ENCODE results near the gene AXIN2. TPM values are rescaled to one million over a fixed set of nuclear protein-coding genes. Genes with fewer than 3 reads are reported as not detected.

The AXIN2 gene
- total RNA-seq, 1 experiment from 2014 or later, result 2.4 TPM

- Histone ChIP-seq H3K36me3 (ENCODE audit: control insufficient read depth, insufficient read depth, low read length) (no peaks in the 10 kb centered on the region), H3K4me1 (ENCODE audit: control insufficient read depth, insufficient read depth, low read length) (no peaks in the 10 kb centered on the region; the same call in 1 of the 2 replicates), H3K27ac (ENCODE audit: low read length) (no peak overlapping the region), H3K4me3 (ENCODE audit: low read depth in 2 of 2, low read length in 2 of 2) (no peak overlapping the region), H3K9me3 (ENCODE audit: control insufficient read depth, insufficient read depth, low read depth, low read length) (no peaks in the 10 kb centered on the region), H3K27me3 (ENCODE audit: control insufficient read depth, insufficient read depth, low read length) (no peaks in the 10 kb centered on the region)
- BruUV-seq (replicated peaks), result no TSS peak
- intact Hi-C loops (cut with micrococcal nuclease; ENCODE audit: unreplicated experiment), result no loop called here
- no peak for ATAC-seq
- ChIA-PET CTCF (no interaction called here), POLR2A (no interaction called here)
- in situ Hi-C loops (cut with HindIII; ENCODE audit: low pct_unique_long_range_greater_than_20kb, low sequenced_read_pairs), result no loop called here
- no peak for DNase-seq (ENCODE audit: low read depth, low spot score)
- TF ChIP-seq, protein P1, sequence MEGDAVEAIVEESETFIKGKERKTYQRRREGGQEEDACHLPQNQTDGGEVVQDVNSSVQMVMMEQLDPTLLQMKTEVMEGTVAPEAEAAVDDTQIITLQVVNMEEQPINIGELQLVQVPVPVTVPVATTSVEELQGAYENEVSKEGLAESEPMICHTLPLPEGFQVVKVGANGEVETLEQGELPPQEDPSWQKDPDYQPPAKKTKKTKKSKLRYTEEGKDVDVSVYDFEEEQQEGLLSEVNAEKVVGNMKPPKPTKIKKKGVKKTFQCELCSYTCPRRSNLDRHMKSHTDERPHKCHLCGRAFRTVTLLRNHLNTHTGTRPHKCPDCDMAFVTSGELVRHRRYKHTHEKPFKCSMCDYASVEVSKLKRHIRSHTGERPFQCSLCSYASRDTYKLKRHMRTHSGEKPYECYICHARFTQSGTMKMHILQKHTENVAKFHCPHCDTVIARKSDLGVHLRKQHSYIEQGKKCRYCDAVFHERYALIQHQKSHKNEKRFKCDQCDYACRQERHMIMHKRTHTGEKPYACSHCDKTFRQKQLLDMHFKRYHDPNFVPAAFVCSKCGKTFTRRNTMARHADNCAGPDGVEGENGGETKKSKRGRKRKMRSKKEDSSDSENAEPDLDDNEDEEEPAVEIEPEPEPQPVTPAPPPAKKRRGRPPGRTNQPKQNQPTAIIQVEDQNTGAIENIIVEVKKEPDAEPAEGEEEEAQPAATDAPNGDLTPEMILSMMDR (IDR thresholded peaks at IDR 0.05), result no peak
These were observed 14.2 kb downstream of the AXIN2 start for GRCh38 chr17:65547253-65547670.

DNA sequence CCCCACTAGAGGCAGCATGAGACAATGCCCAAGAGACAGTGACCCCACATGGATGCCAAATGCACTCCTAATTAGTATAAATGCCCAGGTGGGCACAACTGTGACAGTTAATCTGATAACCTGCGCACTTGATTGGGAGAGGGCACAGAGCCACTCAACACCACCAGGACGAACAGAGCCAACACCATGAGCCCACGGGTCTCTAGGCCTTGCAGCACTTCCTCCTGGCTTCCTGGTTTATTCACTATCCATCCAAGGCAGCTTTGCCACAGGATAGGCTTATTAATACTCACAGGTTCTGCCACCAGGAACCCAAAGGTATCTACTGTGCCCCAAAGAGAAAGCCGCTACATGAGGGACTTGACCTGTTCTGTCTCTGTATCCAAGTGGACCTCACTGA is 14.9 kb downstream of the AXIN2 start:
- Histone ChIP-seq H3K27ac (ENCODE audit: low read length) (no peak overlapping the region), H3K36me3 (ENCODE audit: control insufficient read depth, insufficient read depth, low read length) (no peaks in the 10 kb centered on the region), H3K4me1 (ENCODE audit: control insufficient read depth, insufficient read depth, low read length) (no peaks in the 10 kb centered on the region; the same call in 1 of the 2 replicates), H3K9me3 (ENCODE audit: control insufficient read depth, insufficient read depth, low read depth, low read length) (no peaks in the 10 kb centered on the region), H3K27me3 (ENCODE audit: control insufficient read depth, insufficient read depth, low read length) (no peaks in the 10 kb centered on the region), H3K4me3 (ENCODE audit: low read depth in 2 of 2, low read length in 2 of 2) (no peak overlapping the region)
- TF ChIP-seq TCF7L2 (IDR thresholded peaks at IDR 0.05; ENCODE audit: low read depth, low read length), result no peak
- TF ChIP-seq, protein P1 (IDR thresholded peaks at IDR 0.05), result no peak
- TF ChIP-seq REST (IDR thresholded peaks at IDR 0.05; ENCODE audit: insufficient read depth in 1 of 2, low read depth in 2 of 2, low read length in 1 of 2), result no peak
- TF ChIP-seq SIN3A (IDR thresholded peaks at IDR 0.05; ENCODE audit: borderline replicate concordance, insufficient read depth, low read depth, low read length), result no peak
- no peak for TF ChIP-seq POLR2AphosphoS5 (IDR thresholded peaks at IDR 0.05; ENCODE audit: low read depth, low read length)
- ChIA-PET POLR2A (no interaction called here), CTCF (no interaction called here)
- ATAC-seq (no peak), DNase-seq (ENCODE audit: low read depth, low spot score) (no peak)
- intact Hi-C loops (cut with micrococcal nuclease; ENCODE audit: unreplicated experiment) (no loop called here), in situ Hi-C loops (cut with HindIII; ENCODE audit: low pct_unique_long_range_greater_than_20kb, low sequenced_read_pairs) (no loop called here)
- BruUV-seq (replicated peaks), result no TSS peak
